Esophagus muscularis mucosa (tissue), 4 donors: ENCODE results near the gene COL6A1. TPM values are rescaled to one million over a fixed set of nuclear protein-coding genes. Genes with fewer than 3 reads are reported as not detected.
A peak's percentile ranks its signal among the peaks of the same experiment; 100 is the strongest.

Experiments used
- DNase-seq: peaks from one replicate; pipeline ENCODE4 v3.0.0-alpha.2; 2017; ENCODE audit errors: extremely low spot score
- H3K27ac ChIP-seq, 4 donors: fragments of 200-600 bp; sonication (generic); replicated peaks in 1 of 4; 1 replicate in 3 of 4; 2 replicates in 1 of 4; pipeline ENCODE4 v1.5.1; 2016 to 2019; ENCODE audit warnings: mild to moderate bottlenecking in 1 of 4
- H3K27me3 ChIP-seq, 4 donors: fragments of 200-600 bp; sonication (generic); one replicate each; pipeline versions ENCODE4 v1.5.1 to v1.6.0; 2016 to 2019
- H3K36me3 ChIP-seq, 4 donors: fragments of 200-600 bp; sonication (generic); one replicate each; pipeline ENCODE4 v1.5.1; 2016 to 2019
- H3K4me1 ChIP-seq, 4 donors: fragments of 200-600 bp; sonication (generic); one replicate each; pipeline ENCODE4 v1.5.1; 2016 to 2019
- H3K4me3 ChIP-seq, 4 donors: fragments of 200-600 bp; sonication (generic); 1 replicate in 2 of 4; 2 replicates in 2 of 4; pipeline ENCODE4 v1.5.1; 2016 to 2019; ENCODE audit warnings: mild to moderate bottlenecking in 4 of 4, moderate library complexity in 1 of 4
- H3K9me3 ChIP-seq, 4 donors: fragments of 200-600 bp; sonication (generic); 1 replicate in 3 of 4; 2 replicates in 1 of 4; pipeline ENCODE4 v1.5.1; 2016 to 2019
- CTCF ChIP-seq, 3 experiments: fragments of 200-600 bp in 2 of 3; fragments of 450-650 bp in 1 of 3; sonication (generic) in 2 of 3; IDR thresholded peaks; one replicate each; pipeline ENCODE4 v1.5.1; 2017 to 2019; ENCODE audit warnings: antibody characterized with exemption in 3 of 3, mild to moderate bottlenecking in 2 of 3, moderate library complexity in 1 of 3
- EP300 ChIP-seq: sonication (generic); formaldehyde crosslinking; IDR thresholded peaks from one replicate; pipeline ENCODE4 v1.6.1; 2017; ENCODE audit warnings: antibody characterized with exemption
- POLR2A ChIP-seq: fragments of 450-650 bp; IDR thresholded peaks from one replicate; pipeline ENCODE4 v1.6.1; 2017; ENCODE audit warnings: antibody characterized with exemption, moderate library complexity, mild to moderate bottlenecking, low read depth
- POLR2AphosphoS5 ChIP-seq, 2 donors: sonication (generic); formaldehyde crosslinking; IDR thresholded peaks; one replicate each; pipeline ENCODE4 v1.6.1; 2017; ENCODE audit warnings: antibody characterized with exemption in 2 of 2
- WGBS: methylation state at CpG from one replicate; pipeline ENCODE4 v1.1.5; 2018; 5-methylcytosine and 5-hydroxymethylcytosine counted together
- intact Hi-C: fragments of 100-400 bp; cut with DNase I; formaldehyde crosslinking; loops from one replicate; pipeline ENCODE4 v1.15.1; 2023
- total RNA-seq, 4 donors: library from RNA; depleted of rRNA; stranded (reverse); fragments of >200 nt; gene quantifications; one replicate each; pipeline versions ENCODE4 v1.1.0 to v1.2.1, GENCODE V29; 2016

Gene COL6A1
- total RNA-seq, 4 donors from 2014 or later = 646 to 1,432 (median 1,078) TPM

- Histone ChIP-seq H3K36me3 (peaks cover 83 to 100% (median 99%) of the 10 kb centered on the region in 4 donors), H3K27me3 (no peaks in the 10 kb centered on the region), H3K9me3 (no peaks in the 10 kb centered on the region), H3K27ac (peak overlapping the region; percentile 79 to 85 (median 81)), H3K4me3 (no peak overlapping the region), H3K4me1 (peaks cover 3 to 96% (median 85%) of the 10 kb centered on the region in 4 donors)
- DNase-seq = no peak
- TF ChIP-seq POLR2A = no peak
- TF ChIP-seq CTCF (IDR thresholded peaks at IDR 0.05) = no peak
- TF ChIP-seq EP300 = no peak
- TF ChIP-seq POLR2AphosphoS5 (IDR thresholded peaks at IDR 0.05) = no peak
- 90% methylated on average over 10 of the region's 24 CpGs for WGBS
- intact Hi-C loops = no loop called here
These were observed 12.6 kb downstream of the COL6A1 start for GRCh38 chr21:45994086-45994661.

GRCh38 chr21:45994759-45995685, 13.5 kb downstream of the COL6A1 start:
- Histone ChIP-seq H3K27ac (peak overlapping the region; percentile 79 to 85 (median 81)), H3K36me3 (peaks cover 78 to 98% (median 96%) of the 10 kb centered on the region in 4 donors), H3K27me3 (no peaks in the 10 kb centered on the region), H3K4me1 (peaks cover 3 to 90% (median 82%) of the 10 kb centered on the region in 4 donors), H3K9me3 (no peaks in the 10 kb centered on the region), H3K4me3 (no peak overlapping the region)
- DNase-seq = no peak
- intact Hi-C loops = no loop called here
- peak in 1 of 2 donors; percentile 27 for TF ChIP-seq POLR2AphosphoS5 (IDR thresholded peaks at IDR 0.05)
- no peak for TF ChIP-seq CTCF (IDR thresholded peaks at IDR 0.05)
- WGBS = 73% methylated on average over 12 of the region's 33 CpGs

DNA sequence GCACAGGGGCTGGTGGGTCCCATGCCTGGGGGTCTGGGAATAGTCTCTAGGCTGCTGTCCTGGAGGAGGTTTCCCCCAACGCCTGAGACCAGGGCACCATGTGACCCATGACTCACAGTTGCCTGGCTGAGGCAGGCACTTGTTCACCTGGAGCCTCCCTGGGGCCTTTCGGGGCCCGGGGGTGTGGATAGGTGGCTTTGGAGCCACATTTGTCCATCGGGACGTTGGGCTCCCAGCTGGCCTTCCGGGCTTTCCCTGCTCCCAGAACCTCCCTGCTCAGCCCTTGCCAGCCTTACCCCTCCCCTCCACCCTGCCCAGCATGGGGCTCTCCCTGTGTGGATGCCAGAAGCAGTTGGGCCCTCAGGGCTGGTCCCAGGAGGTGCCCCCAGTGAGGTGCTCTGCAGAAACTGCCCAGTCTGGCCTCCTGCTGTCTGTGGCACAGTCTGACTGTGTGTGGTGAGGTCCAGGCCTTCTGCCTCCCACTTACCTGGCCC, 14.2 kb downstream of the COL6A1 start:
- TF ChIP-seq POLR2AphosphoS5 (IDR thresholded peaks at IDR 0.05) = peak in 1 of 2 donors; percentile 38
- TF ChIP-seq EP300 = no peak
- TF ChIP-seq POLR2A = no peak
- TF ChIP-seq CTCF (IDR thresholded peaks at IDR 0.05) = no peak
- no peaks in the 10 kb centered on the region for H3K27me3 ChIP-seq
- peaks cover 75 to 98% (median 95%) of the 10 kb centered on the region in 4 donors for H3K36me3 ChIP-seq
- peaks cover 3 to 91% (median 82%) of the 10 kb centered on the region in 4 donors for H3K4me1 ChIP-seq
- H3K4me3 ChIP-seq = no peak overlapping the region
- intact Hi-C loops = no loop called here
- 60% methylated on average over 2 of the region's 6 CpGs for WGBS
- no peak for DNase-seq
- peak overlapping the region; percentile 79 to 85 (median 81) for H3K27ac ChIP-seq
- no peaks in the 10 kb centered on the region for H3K9me3 ChIP-seq

DNA sequence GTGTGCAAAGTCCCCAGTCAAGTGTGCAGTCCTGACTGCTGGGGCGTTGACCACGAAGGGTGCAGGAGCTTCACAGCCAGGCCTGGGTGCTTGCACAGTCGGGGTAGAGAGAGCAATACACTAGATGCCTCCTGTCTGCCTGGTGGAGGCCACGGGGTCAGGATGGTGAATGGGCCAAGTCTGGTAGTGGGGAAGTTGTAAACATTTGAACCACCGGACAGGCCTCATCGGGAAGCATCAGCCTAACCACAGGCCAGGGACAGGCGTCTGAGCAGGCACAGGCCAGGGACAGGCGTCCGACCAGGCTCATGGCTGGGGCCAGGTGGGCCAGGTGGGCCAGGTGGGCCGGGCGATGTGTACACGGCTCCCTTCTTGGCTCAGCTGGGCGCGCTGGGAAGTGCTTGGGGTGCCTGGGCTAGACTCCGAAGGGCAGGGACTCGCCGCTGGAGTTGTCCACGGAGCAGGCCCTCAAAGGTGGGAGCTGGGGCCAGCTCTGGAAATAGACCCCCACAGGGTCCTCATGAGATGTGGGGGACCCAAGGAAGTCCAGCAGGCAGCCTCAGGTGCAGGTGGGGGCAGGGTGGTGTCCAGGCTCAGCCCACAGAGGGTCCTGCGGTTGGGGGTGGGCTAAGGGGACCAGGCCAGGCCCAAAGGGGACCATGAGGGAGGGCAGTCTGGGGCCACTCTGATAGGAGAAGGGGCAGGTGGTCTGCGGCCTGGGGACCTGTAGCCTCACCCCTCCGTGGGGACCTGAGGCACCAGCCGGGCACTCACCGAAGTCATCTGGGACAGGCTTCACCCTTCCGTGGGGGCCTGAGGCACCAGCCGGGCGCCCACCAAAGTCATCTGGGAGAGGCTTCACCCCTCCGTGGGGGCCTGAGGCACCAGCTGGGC, 15.0 kb downstream of the COL6A1 start:
- H3K4me3 ChIP-seq = no peak overlapping the region
- H3K36me3 ChIP-seq = peaks cover 79 to 98% (median 95%) of the 10 kb centered on the region in 4 donors
- peak overlapping the region; percentile 79 to 85 (median 81) for H3K27ac ChIP-seq
- 76% methylated on average over 15 of the region's 27 CpGs for WGBS
- TF ChIP-seq EP300 (no peak), POLR2A (no peak), CTCF (IDR thresholded peaks at IDR 0.05) (no peak)
- H3K9me3 ChIP-seq = no peaks in the 10 kb centered on the region
- no peak for DNase-seq
- no peaks in the 10 kb centered on the region for H3K27me3 ChIP-seq
- intact Hi-C loops = no loop called here
- peaks cover 3 to 91% (median 82%) of the 10 kb centered on the region in 4 donors for H3K4me1 ChIP-seq
